ENCODE data around the gene CDON. TPM values are rescaled to one million over a fixed set of nuclear protein-coding genes. Genes with fewer than 3 reads are reported as not detected.
A peak's percentile ranks its signal among the peaks of the same experiment; 100 is the strongest.

Gene CDON
- total RNA-seq, 2 donors from 2014 or later = 0.59 to 2.1 TPM

DNA sequence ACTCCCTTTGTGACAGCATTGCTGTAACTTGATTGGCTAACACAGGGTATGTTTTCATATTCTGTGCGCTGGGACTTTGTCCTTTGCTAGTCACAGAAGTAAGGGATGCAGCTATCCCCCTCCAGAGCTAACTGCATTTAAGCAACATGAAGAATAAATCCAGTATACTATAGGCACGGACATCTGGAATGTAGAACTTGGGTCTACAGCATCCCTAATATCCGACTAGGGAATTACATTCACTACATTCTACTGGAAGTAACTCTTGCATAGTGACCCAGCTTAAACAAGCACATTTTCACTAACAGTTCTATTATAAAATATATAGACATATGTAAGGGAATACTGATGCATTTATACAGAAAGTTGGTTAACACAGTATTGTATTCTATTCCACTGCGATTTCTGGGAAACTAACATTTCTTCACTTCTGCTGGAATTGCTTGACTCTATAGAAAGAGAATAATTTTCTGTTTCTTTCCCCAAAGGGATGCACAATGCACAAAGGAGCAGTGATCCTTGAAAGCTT is 103.7 kb downstream of the CDON start:
- DNase-seq (ENCODE audit: low spot score) (no peak), ATAC-seq (no peak)
- no peak overlapping the region for H3K27ac Mint-ChIP-seq
- no peaks in the 10 kb centered on the region for H3K9me3 Mint-ChIP-seq
- H3K4me1 Mint-ChIP-seq (ENCODE audit: low read depth in 2 of 2) = peaks cover 0 to 4% of the 10 kb centered on the region in 2 donors
- H3K4me3 Mint-ChIP-seq = no peak overlapping the region
- H3K36me3 Mint-ChIP-seq = peaks cover 5% of the 10 kb centered on the region
- peaks cover 7 to 14% of the 10 kb centered on the region in 2 donors for H3K27me3 Mint-ChIP-seq

DNA sequence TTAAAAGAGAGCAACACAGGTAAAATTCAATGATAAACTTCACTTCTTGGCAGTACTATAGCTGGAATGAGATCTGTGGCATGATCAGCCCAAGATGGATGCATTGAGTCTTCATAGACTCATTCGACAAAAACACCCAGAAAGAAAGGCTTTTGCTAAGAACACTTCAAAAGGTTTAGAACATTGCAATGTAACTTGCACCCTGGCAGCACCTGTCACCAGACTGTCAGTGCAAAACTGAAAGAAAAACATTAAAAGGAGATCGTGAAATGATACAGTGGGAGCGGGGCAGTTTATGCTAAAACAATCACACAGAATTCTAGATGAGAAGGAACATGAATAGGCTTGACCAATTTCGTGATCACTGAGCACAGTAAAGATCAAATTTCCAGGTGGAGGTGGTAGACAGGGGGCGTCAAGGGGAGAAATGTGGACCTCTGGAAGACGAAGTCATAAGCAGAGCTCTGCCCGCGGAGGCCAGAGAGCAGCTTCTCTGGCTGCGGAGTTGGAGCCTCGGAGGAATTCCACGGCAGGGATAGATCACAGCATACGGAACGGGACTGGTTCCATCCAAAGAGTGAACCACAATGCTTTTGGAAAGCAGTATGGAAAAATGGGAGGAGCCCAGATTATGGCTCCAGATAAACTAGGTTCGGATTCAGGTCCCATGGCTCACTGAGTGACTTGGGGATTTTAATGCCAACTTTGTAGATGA is 104.9 kb downstream of the CDON start:
- no peaks in the 10 kb centered on the region for H3K9me3 Mint-ChIP-seq
- H3K27me3 Mint-ChIP-seq = peaks cover 7 to 12% of the 10 kb centered on the region in 2 donors
- DNase-seq (ENCODE audit: low spot score) (no peak), ATAC-seq (no peak)
- H3K27ac Mint-ChIP-seq = no peak overlapping the region
- H3K4me1 Mint-ChIP-seq (ENCODE audit: low read depth in 2 of 2) = peaks cover 0 to 4% of the 10 kb centered on the region in 2 donors
- H3K36me3 Mint-ChIP-seq = peaks cover 4% of the 10 kb centered on the region
- H3K4me3 Mint-ChIP-seq = no peak overlapping the region

DNA sequence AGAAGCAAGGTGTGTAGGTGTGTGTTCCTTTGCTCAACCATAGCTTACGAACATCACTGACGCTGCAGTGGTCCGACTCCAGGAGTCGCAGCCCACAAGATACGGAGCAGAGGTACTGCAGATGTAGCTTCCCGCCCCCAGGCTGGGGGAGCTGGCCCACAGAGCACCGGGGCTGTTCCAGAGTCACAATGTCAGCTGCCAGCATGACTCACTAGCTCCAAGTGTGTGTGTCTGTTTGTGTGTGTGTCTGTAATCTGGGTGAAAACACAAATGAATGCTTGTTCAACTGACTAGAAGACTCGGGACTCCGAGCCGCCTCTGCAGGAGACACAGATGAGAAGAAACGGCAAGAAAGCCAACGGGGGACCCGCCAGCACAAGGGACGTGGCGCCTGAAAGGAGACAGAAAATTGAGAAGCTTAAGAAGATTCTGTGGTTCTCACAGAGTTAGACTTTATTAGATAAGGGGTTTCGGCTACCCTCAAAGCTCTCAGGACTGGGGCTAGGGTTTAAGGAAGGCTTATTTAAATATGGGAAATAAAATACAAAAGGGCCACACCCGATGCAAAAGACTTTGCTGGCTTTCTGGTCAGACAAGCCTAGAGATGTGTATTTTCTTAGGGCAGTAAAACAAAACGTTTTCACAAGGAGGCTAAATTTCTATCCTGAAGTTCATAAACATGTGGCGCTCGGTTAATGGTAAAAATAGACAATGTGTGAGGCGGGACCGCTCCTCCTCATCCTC is 106.1 kb downstream of the CDON start:
- no peaks in the 10 kb centered on the region for H3K9me3 Mint-ChIP-seq
- peaks cover 4 to 7% of the 10 kb centered on the region in 2 donors for H3K27me3 Mint-ChIP-seq
- no peak for ATAC-seq
- DNase-seq (ENCODE audit: low spot score) = no peak
- no peak overlapping the region for H3K27ac Mint-ChIP-seq
- no peaks in the 10 kb centered on the region for H3K36me3 Mint-ChIP-seq
- H3K4me3 Mint-ChIP-seq = no peak overlapping the region
- H3K4me1 Mint-ChIP-seq (ENCODE audit: low read depth in 2 of 2) = peaks cover 0 to 4% of the 10 kb centered on the region in 2 donors

DNA sequence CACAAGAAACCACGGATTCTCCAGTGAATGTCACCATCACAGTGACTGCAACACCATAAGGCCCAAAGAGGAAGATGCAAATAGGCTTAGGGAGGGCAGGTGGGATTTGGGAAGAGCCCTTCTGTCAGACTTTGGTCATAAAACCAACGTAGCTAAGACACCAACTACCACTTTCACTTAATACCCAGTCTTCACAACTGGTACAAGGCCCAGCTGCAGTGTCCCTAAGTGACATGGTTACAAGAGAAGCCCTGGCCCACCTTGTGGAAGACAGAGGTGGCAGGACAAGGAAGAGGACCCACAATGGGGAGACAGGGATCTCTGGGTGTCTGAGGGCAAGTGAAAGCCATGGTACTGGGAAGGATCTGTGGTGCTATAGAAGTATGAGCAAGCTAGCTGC is 106.8 kb downstream of the CDON start:
- H3K27me3 Mint-ChIP-seq = peaks cover 7% of the 10 kb centered on the region in 2 donors
- no peak overlapping the region for H3K27ac Mint-ChIP-seq
- H3K4me1 Mint-ChIP-seq (ENCODE audit: low read depth in 2 of 2) = peaks cover 0 to 4% of the 10 kb centered on the region in 2 donors
- no peaks in the 10 kb centered on the region for H3K9me3 Mint-ChIP-seq
- DNase-seq (ENCODE audit: low spot score) (no peak), ATAC-seq (no peak)
- H3K4me3 Mint-ChIP-seq = no peak overlapping the region
- no peaks in the 10 kb centered on the region for H3K36me3 Mint-ChIP-seq

DNA sequence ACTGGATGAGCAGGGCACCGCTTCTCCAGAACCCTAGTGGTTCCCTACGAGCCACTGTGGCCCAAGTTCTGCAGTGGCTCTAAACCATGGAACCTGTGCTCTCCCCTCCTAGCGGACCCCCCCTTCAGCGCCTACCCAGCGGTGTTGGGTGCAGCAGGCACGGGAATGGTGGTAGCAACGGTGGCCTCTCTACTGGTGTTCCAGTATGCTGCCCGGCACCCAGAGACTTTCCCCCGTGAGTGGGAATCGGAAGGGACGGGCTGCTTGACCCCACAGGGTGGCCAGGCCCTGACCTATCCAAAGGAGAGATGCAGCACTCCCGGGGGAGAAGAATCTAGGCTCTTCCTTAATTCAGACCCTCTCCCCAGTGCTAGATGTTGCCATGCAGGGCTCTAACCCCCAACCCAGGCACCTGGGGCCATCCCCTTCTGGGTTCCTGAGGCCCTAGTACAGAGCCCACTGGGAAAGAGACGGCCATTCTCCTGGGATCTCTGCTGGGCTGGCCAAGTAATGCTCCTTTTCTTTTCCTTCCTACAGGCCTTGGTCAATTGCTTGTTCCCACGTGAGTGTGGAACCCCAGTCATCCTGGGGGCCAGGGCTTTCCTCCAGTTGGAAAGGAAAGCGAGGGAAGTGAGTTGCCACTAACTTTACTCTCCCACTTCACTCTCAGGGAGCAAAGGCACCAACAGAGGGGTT is 107.6 kb downstream of the CDON start:
- H3K27me3 Mint-ChIP-seq = peaks cover 7% of the 10 kb centered on the region in 2 donors
- ATAC-seq = no peak
- no peaks in the 10 kb centered on the region for H3K9me3 Mint-ChIP-seq
- peaks cover 0 to 4% of the 10 kb centered on the region in 2 donors for H3K4me1 Mint-ChIP-seq (ENCODE audit: low read depth in 2 of 2)
- no peak overlapping the region for H3K4me3 Mint-ChIP-seq
- no peaks in the 10 kb centered on the region for H3K36me3 Mint-ChIP-seq
- no peak for DNase-seq (ENCODE audit: low spot score)
- H3K27ac Mint-ChIP-seq = no peak overlapping the region

DNA sequence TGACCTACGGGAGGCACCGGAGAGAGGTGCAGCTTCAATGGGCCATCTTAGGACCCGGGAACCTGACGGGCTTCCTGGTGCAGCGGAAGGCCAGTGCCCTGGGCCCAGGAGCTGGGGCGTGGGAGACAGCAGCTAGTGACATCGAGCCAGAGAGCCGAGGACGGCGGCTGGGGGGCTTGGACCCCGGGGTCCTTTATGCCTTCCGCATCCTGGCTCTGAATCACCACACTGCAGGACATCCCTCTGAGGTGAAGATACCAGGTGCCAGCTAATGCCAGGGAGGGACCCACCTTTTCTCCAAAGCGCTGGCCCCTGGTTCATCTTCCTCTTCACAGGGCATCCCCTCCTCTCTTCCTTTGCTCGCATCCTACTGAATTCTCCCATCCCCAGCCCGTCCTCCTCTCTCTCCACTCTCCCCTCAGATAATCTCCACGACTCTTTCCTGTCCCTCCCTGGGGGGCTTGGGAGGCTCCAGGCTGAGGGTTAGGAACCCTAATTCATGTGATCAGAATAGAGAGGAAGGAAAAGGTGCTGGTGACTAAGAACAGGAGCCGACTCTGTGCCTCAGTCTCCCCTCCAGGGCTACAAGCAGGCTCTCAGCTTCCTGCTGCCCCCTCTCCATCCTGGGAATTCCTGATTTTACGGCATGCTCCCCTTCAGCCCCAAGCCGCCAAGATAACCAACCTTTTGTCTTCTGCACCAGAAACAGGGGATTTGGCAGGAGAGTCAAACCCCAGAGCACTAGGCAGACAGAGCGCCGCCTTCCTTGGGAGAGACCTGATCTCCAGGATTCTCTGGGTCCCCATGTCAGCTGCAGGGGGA is 108.3 kb downstream of the CDON start:
- Mint-ChIP-seq H3K4me3 (no peak overlapping the region), H3K27me3 (peaks cover 7 to 8% of the 10 kb centered on the region in 2 donors), H3K9me3 (no peaks in the 10 kb centered on the region), H3K27ac (no peak overlapping the region), H3K4me1 (ENCODE audit: low read depth in 2 of 2) (peaks cover 0 to 4% of the 10 kb centered on the region in 2 donors), H3K36me3 (no peaks in the 10 kb centered on the region)
- ATAC-seq (no peak), DNase-seq (ENCODE audit: low spot score) (no peak)

DNA sequence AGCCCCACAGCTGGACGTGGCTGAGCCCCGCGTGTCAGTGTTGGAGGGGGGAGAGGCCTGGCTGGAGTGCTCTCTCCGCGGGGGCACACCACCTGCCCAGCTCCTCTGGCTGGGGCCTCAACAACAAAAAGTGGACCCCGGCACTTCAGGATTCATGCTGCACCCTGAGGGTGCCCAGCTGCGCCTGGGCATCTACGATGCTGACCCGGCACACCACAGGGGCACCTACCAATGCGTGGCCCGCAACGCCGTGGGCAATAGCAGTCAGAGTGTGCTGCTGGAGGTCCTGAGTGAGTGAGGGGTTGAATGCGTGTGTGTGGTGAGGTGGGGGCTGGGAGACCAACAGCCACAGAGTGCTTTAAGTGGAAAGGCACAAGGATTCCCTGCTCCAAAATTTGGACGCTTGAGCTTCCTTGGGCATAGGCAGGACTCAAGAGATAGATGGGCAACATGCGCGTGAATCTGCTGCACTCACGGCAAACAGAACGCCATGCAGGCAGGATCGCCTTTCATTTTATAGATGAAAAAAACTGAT is 109.2 kb downstream of the CDON start:
- DNase-seq (ENCODE audit: low spot score) (no peak), ATAC-seq (no peak)
- no peak overlapping the region for H3K4me3 Mint-ChIP-seq
- no peak overlapping the region for H3K27ac Mint-ChIP-seq
- H3K9me3 Mint-ChIP-seq = no peaks in the 10 kb centered on the region
- peaks cover 7 to 10% of the 10 kb centered on the region in 2 donors for H3K27me3 Mint-ChIP-seq
- no peaks in the 10 kb centered on the region for H3K36me3 Mint-ChIP-seq
- peaks cover 0 to 4% of the 10 kb centered on the region in 2 donors for H3K4me1 Mint-ChIP-seq (ENCODE audit: low read depth in 2 of 2)

DNA sequence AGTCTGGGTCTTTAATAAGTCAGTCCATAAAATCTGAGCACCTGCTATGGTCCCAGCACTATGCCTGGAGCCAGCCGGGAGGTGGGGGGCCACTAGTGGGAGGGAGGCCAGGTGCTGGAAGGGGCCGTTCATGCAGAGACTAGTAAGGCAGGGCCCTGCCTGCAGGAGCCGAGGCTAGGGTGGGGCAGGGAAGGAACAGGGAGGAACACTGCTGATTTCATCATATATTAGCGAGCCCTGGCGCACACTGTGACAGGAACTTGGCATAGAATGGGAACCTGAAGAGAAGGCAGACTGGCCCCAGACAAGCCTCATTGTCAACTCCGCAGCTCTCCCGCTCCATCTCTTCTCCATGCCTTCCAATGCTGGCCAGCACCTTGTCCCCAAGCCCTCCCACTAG is 109.7 kb downstream of the CDON start:
- Mint-ChIP-seq H3K9me3 (no peaks in the 10 kb centered on the region), H3K27me3 (peaks cover 6 to 10% of the 10 kb centered on the region in 2 donors), H3K4me3 (no peak overlapping the region), H3K4me1 (ENCODE audit: low read depth in 2 of 2) (peaks cover 0 to 4% of the 10 kb centered on the region in 2 donors), H3K27ac (no peak overlapping the region), H3K36me3 (no peaks in the 10 kb centered on the region)
- DNase-seq (ENCODE audit: low spot score) = no peak
- no peak for ATAC-seq

DNA sequence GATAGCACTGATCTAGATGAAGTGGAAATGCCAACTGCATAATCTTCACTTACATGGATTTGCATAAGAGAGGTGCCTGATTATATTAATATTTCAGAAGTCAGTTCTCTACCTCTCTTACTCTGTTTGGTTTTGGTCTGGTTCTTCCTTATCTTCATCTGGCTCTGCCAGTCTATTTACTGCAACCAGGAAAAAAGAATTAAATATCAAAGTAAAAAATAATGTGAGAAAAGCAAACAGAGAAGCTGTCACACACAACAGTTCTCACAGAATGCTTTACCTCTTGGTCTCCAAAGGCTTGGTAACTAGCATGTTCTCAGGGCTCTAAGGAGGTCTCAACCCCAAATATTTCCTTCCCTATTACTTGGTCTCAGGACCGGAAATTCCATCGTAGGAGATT is 110.1 kb downstream of the CDON start:
- ATAC-seq (no peak), DNase-seq (ENCODE audit: low spot score) (no peak)
- Mint-ChIP-seq H3K4me3 (no peak overlapping the region), H3K4me1 (ENCODE audit: low read depth in 2 of 2) (peaks cover 0 to under 1% of the 10 kb centered on the region in 2 donors), H3K36me3 (no peaks in the 10 kb centered on the region), H3K9me3 (no peaks in the 10 kb centered on the region), H3K27me3 (peaks cover 2 to 6% of the 10 kb centered on the region in 2 donors), H3K27ac (no peak overlapping the region)

DNA sequence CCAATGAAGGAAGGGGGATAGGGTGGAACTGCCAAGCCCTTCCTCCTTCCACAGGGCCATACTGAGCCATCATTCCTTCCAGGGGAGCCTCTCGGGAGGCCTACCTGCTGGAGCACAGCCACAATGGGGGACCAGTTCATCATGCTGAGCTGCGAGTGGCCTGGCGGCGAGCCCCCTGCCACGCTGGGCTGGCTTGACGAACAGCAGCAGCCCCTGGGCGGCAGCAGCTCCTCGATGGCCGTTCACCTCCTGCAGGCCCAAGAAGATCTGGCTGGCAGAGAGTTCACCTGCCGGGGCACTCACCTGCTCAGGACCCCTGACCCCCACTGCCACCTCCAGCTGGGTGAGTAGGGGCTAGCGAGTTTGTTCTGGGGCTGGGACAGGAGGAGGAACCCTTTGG is 110.9 kb downstream of the CDON start:
- Mint-ChIP-seq H3K4me3 (no peak overlapping the region), H3K36me3 (no peaks in the 10 kb centered on the region), H3K9me3 (no peaks in the 10 kb centered on the region), H3K4me1 (ENCODE audit: low read depth in 2 of 2) (no peaks in the 10 kb centered on the region), H3K27ac (no peak overlapping the region), H3K27me3 (peaks cover 0 to 5% of the 10 kb centered on the region in 2 donors)
- DNase-seq (ENCODE audit: low spot score) (no peak), ATAC-seq (no peak)

DNA sequence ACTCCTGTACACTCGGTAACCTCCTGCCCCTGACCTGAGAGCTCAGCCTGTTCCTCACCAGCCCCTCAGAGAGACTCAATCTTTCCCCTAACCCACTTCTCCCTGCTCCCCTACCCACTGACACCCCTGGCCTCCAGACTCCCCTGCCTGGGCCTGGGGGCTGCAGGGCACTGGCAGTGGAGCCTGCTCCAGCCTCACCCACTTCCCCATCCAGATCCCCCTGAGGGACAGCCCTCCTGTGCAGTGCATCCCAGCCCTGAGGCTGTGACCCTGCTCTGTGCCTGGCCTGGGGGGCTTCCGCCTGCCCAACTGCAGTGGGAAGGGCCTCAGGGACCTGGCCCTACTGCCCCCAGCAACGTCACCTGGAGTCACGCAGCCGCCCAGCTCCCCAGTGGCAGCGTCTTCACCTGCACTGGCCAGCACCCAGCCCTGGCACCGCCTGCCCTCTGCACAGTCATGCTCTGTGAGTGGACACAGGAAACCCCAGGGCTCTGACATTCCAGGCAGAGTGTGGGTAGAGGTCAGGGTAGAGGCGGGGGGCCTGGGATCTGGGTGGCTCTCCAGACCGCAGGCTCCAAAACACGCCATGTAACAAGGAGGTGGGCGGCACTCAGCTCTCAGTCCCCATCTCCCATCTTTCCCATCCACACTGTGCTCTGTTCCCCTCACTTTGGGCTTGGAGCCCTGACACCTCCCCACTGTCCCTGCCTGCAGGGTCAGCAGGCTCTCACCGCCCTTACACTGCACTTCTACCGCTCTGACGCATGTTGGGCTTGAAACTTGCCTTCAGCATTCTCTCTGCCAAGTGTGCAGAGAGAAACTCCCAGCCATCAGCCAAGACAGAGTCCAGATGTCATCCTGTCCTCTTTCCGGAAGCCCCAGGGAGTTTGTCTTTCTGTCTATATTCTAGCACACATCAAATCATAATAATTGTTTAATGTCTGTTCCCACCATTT is 111.7 kb downstream of the CDON start:
- DNase-seq (ENCODE audit: low spot score) (no peak), ATAC-seq (no peak)
- H3K4me1 Mint-ChIP-seq (ENCODE audit: low read depth in 2 of 2) = no peaks in the 10 kb centered on the region
- H3K36me3 Mint-ChIP-seq = no peaks in the 10 kb centered on the region
- no peak overlapping the region for H3K4me3 Mint-ChIP-seq
- no peaks in the 10 kb centered on the region for H3K9me3 Mint-ChIP-seq
- H3K27me3 Mint-ChIP-seq = peaks cover 0 to 5% of the 10 kb centered on the region in 2 donors
- H3K27ac Mint-ChIP-seq = no peak overlapping the region

DNA sequence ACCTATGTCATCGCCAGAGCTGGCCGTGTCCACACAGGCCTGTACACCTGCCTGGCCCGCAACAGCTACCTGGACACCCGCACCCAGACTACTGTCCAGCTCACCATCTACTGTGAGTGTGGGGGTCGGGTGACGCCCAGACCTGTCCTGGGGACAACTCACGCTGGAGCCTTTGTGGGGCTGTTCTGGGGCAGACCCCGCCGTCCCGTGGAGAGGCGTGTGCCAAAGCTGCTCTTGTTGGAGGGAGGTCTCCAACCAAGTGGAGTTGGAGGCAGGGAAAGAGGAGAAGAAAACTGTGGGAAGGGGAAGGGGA is 112.5 kb downstream of the CDON start:
- Mint-ChIP-seq H3K36me3 (no peaks in the 10 kb centered on the region), H3K27me3 (peaks cover 0 to 5% of the 10 kb centered on the region in 2 donors), H3K9me3 (no peaks in the 10 kb centered on the region), H3K27ac (no peak overlapping the region), H3K4me1 (ENCODE audit: low read depth in 2 of 2) (no peaks in the 10 kb centered on the region), H3K4me3 (no peak overlapping the region)
- ATAC-seq (peak in 1 of 2 donors; percentile 9), DNase-seq (ENCODE audit: low spot score) (no peak)
